Activated CD4-positive, alpha-beta T cell treated with anti-CD3 and anti-CD28 coated beads for 48 hours (primary cell): Measurements from ENCODE around the gene GMCL2.
A peak's percentile ranks its signal among the peaks of the same experiment; 100 is the strongest.

Source experiments
- DNase-seq: peaks from one replicate; pipeline ENCODE4 v3.0.0-alpha.2; 2020

Gene GMCL2

GRCh38 chr5:178177569-178177968 lies 9.6 kb downstream of the GMCL2 start:
- DNase-seq, result no peak

GRCh38 chr5:178176791-178177190 lies 10.4 kb downstream of the GMCL2 start:
- DNase-seq, result no peak

- no peak for DNase-seq
Observed at GRCh38 chr5:178174456-178174855, 12.7 kb downstream of the GMCL2 start.

GRCh38 chr5:178170455-178170854 lies 16.7 kb downstream of the GMCL2 start:
- no peak for DNase-seq

- DNase-seq, result no peak
Observed at GRCh38 chr5:178165581-178165980, 21.6 kb downstream of the GMCL2 start.

- DNase-seq, result peak; percentile 96
Observed at GRCh38 chr5:178163772-178164735, 23.1 kb downstream of the GMCL2 start.

GRCh38 chr5:178162481-178162880 lies 24.7 kb downstream of the GMCL2 start:
- no peak for DNase-seq

GRCh38 chr5:178160176-178160575 lies 27.0 kb downstream of the GMCL2 start:
- no peak for DNase-seq

- DNase-seq, result no peak
Observed at GRCh38 chr5:178155065-178155464, 32.1 kb downstream of the GMCL2 start.

GRCh38 chr5:178153530-178154340 lies 33.4 kb downstream of the GMCL2 start, which contains the start of gene NHP2:
Gene NHP2, minus strand, starts transcription at chr5:178153885. Its CDS starts 68 bp downstream, at chr5:178153817.
- DNase-seq, result peak; percentile 99

GRCh38 chr5:178152491-178153444 lies 34.4 kb downstream of the GMCL2 start:
- DNase-seq, result no peak

GRCh38 chr5:178150977-178151734 lies 36.0 kb downstream of the GMCL2 start:
- no peak for DNase-seq

- DNase-seq, result peak; percentile 45
Observed at GRCh38 chr5:178149199-178149932, 37.8 kb downstream of the GMCL2 start.

GRCh38 chr5:178147406-178147805 lies 39.8 kb downstream of the GMCL2 start:
- no peak for DNase-seq

GRCh38 chr5:178145965-178146820 lies 41.0 kb downstream of the GMCL2 start:
- DNase-seq, result peak; percentile 77

- no peak for DNase-seq
Observed at GRCh38 chr5:178143901-178144300, 43.3 kb downstream of the GMCL2 start.

- DNase-seq, result no peak
Observed at GRCh38 chr5:178143246-178143645, 43.9 kb downstream of the GMCL2 start.

GRCh38 chr5:178142642-178143041 lies 44.5 kb downstream of the GMCL2 start:
- no peak for DNase-seq

- DNase-seq, result no peak
Observed at GRCh38 chr5:178141550-178141949, 45.6 kb downstream of the GMCL2 start.

- DNase-seq, result no peak
Observed at GRCh38 chr5:178137991-178138390, 49.2 kb downstream of the GMCL2 start.
